Stimulated activated CD4-positive, alpha-beta T cell treated with anti-CD3 and anti-CD28 coated beads, TNF-alpha, amount 100 ng/mL, for 1 hour (primary cell): ENCODE measurements around the gene ODF2.

Experiments used
- DNase-seq, 3 donors: peaks; one replicate each; pipeline ENCODE4 v3.0.0-alpha.2; 2020; ENCODE audit warnings: low read depth in 3 of 3, low spot score in 1 of 3

Gene ODF2

GRCh38 chr9:128526720-128527119 lies 70.9 kb downstream of the ODF2 start:
- DNase-seq = no peak

DNA sequence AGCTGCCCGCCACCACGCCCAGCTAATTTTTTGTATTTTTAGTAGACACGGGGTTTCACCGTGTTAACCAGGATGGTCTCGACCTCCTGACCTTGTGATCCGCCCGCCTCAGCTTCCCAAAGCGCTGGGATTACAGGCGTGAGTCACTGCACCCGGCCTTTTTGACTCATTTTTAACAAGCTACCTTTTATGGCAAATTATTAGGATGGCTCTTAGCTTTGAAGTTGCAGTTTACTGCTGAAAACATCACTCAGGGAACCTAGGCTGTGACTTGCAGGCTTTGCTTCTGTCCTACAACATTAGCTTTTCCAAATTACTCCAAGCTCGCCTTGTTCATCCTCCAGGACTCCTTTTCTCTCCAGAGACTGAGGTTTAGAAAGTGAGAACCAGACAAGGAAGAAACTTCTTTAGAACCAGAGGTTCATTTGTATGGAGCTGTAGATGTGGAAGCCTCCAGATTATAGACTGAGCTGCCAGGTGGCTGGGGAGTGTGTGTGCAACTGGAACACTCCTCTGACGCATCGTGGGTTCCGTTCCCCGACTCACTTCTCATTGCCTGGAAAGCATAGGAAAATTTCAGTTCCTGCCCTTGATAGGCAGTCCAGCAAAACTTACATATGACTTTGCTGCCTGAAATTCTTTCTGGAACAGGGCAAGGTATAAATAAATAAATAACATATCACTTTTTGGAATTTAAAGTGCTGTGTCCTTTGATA lies 72.8 kb downstream of the ODF2 start:
- no peak for DNase-seq

GRCh38 chr9:128529191-128529590 lies 73.4 kb downstream of the ODF2 start:
- no peak for DNase-seq

- no peak for DNase-seq
Measured at GRCh38 chr9:128532581-128532980, 76.8 kb downstream of the ODF2 start.

DNA sequence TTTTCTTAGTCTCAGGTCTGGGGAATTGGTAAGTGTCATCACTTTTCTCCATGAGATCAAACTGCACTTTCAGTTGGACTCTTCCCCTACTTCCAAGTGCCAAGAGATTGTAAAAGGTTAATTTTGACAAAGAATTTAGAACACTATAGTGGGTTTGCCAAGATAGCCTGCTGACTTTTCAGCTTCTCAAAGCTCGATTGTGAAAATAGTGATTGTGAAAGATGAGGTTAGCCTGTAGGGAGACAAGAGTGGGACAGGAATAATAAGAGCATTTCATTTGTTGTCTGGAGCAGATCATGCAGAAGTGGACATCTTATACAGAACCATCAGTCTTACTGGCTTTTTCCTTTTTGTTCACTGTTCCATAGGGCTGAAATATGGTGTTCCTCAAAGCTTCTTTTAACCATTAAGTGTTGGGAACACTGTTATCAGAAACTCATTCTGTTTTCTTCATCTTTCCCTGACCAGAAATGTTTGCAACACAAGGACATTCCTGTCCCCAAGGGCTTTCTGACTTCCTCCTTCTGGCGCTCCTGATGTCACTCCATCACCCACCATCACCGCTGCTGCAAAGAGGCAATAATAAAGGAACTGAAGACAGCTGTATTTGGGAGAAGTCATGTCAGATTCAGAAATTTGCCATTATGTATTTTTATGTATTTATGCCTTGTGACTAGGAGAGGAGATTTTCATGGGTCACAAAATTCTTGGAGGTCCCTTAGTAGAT lies 85.0 kb downstream of the ODF2 start:
- DNase-seq = no peak

GRCh38 chr9:128546504-128546903 lies 90.7 kb downstream of the ODF2 start:
- no peak for DNase-seq

DNA sequence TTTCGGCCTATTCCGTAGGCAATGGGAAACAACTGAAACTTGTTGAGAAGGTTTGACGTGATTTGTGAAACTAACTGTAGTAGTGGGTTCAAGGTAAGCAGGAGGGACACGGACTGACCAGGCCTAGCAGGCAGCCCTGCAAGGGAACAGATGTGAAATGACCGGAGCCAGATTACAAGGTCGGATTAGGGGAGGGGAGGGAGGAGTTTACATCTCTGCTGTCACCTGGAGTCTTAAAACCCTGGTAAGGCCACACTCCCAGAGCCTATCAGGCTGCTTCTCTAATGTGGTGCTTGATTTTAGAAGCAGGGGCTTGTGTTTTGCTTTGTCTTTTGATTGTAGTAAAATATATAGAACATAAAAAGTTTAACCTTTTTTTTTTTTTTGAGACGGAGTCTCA lies 93.1 kb downstream of the ODF2 start:
- no peak for DNase-seq

GRCh38 chr9:128550226-128550625 lies 94.4 kb downstream of the ODF2 start:
- DNase-seq = no peak
